H1 (cell line): ENCODE measurements around the gene PRSS36.

Experiments used
- CHD2 ChIP-seq: IDR thresholded peaks from 2 replicates; pipeline ENCODE4 v1.6.1; 2012; ENCODE audit warnings: low read length, improper control_type of control experiment
- CTCF ChIP-seq, 3 experiments: IDR thresholded peaks; 1 replicate in 2 of 3; 2 replicates in 1 of 3; pipeline versions ENCODE4 v1.5.1 to v1.6.1; 2011; ENCODE audit warnings: low read length in 3 of 3, mild to moderate bottlenecking in 3 of 3, inconsistent platforms in 2 of 3, low read depth in 1 of 3, moderate library complexity in 1 of 3; ENCODE audit not compliant: insufficient read depth in 1 of 3; ENCODE audit errors: control extremely low read depth in 1 of 3
- EZH2 ChIP-seq: fragments of 200-600 bp; sonication (generic); IDR thresholded peaks from 2 replicates; pipeline ENCODE4 v1.7.1; 2012; ENCODE audit warnings: low read depth, mild to moderate bottlenecking, moderate library complexity, low read length, inconsistent platforms; ENCODE audit not compliant: severe bottlenecking
- YY1 ChIP-seq: IDR thresholded peaks from 2 replicates; pipeline ENCODE4 v1.6.1; 2011; ENCODE audit warnings: low read depth, mild to moderate bottlenecking, low read length

GRCh38 chr16:31186176-31186575 lies 36.3 kb upstream of the PRSS36 start:
- TF ChIP-seq CHD2 = no peak
- TF ChIP-seq YY1 = no peak
- no peak for TF ChIP-seq CTCF (IDR thresholded peaks at IDR 0.05; ENCODE audit: control extremely low read depth in 1 of 3, insufficient read depth in 1 of 3, low read depth in 1 of 3, low read length in 3 of 3)
- no peak for TF ChIP-seq EZH2
